Upper lobe of left lung (tissue), 4 donors: Measurements from ENCODE around the gene DNASE1L1.

Experiments used
- EP300 ChIP-seq, 4 donors: sonication (generic); formaldehyde crosslinking; IDR thresholded peaks; one replicate each; pipeline ENCODE4 v1.5.1; 2017; ENCODE audit warnings: antibody characterized with exemption in 4 of 4, control low read depth in 2 of 4
- POLR2A ChIP-seq, 4 donors: fragments of 450-650 bp; IDR thresholded peaks; one replicate each; pipeline ENCODE4 v1.5.1; 2016 to 2017; ENCODE audit warnings: antibody characterized with exemption in 4 of 4, mild to moderate bottlenecking in 2 of 4
- TF ChIP-seq, protein P1 (sequence below), 6 experiments: fragments of 450-650 bp in 4 of 6; fragments of 200-600 bp in 2 of 6; sonication (generic) in 2 of 6; IDR thresholded peaks; one replicate each; pipeline ENCODE4 v1.5.1; 2016 to 2019; ENCODE audit warnings: antibody characterized with exemption in 6 of 6

DNA sequence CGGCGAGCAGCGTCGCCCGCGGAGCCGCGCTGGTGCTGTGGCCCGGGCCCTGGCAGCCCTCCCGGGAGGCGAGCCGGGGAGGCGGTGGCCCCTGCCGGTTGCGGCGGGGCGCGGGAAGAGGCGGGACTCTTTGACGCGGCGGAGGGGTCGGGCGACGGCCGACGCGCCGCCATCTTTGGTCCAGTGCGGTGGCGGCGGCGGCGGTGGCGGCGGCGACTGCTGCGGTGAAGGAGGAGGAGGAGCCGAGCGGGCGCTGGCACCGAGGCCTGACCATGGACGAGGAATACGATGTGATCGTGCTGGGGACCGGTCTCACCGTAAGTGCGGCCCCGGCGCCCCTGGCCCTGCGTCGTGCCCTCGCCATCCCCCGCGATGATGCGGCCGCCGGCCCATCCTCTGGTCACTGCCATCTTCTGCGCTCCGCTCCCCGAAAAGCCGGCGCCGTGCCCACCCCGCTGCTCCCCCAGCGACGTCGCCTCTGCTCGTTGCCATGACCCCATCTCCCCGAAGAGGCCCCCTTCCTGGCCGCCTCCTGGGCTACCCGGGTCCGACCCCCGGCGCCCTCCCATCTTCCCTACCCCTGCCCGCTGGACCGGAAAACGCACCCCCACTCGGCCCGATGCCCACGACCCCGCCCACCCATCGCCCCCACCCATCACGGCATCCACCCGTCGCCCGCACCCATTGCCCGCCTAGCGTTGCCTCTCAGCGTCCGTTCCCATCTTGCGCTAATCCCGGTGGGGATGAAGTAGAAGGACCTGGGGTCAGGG is 28.1 kb upstream of the DNASE1L1 start, which contains the start of gene GDI1:
- TF ChIP-seq POLR2A (IDR thresholded peaks at IDR 0.05) (peak in 2 of 4 donors; percentile 24 to 65), EP300 (IDR thresholded peaks at IDR 0.05) (no peak)
- TF ChIP-seq, protein P1, sequence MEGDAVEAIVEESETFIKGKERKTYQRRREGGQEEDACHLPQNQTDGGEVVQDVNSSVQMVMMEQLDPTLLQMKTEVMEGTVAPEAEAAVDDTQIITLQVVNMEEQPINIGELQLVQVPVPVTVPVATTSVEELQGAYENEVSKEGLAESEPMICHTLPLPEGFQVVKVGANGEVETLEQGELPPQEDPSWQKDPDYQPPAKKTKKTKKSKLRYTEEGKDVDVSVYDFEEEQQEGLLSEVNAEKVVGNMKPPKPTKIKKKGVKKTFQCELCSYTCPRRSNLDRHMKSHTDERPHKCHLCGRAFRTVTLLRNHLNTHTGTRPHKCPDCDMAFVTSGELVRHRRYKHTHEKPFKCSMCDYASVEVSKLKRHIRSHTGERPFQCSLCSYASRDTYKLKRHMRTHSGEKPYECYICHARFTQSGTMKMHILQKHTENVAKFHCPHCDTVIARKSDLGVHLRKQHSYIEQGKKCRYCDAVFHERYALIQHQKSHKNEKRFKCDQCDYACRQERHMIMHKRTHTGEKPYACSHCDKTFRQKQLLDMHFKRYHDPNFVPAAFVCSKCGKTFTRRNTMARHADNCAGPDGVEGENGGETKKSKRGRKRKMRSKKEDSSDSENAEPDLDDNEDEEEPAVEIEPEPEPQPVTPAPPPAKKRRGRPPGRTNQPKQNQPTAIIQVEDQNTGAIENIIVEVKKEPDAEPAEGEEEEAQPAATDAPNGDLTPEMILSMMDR (IDR thresholded peaks at IDR 0.05), result no peak
